ENCODE results near the gene UBL4A.

UBL4A gene

GRCh38 chrX:154487518-154488290 lies 1.3 kb upstream of the UBL4A start:
- H3K4me3 ChIP-seq (ENCODE audit: low read depth, low read length), result no peak overlapping the region
- no peak for TF ChIP-seq CTCF (IDR thresholded peaks at IDR 0.05; ENCODE audit: insufficient read depth, low read depth, low read length, missing control alignments)

GRCh38 chrX:154486052-154486395 lies 391 bp downstream of the UBL4A start:
- H3K4me3 ChIP-seq (ENCODE audit: low read depth, low read length), result peak overlapping the region; percentile 78
- TF ChIP-seq CTCF (IDR thresholded peaks at IDR 0.05; ENCODE audit: insufficient read depth, low read depth, low read length, missing control alignments), result no peak
- peak; percentile 21 for DNase-seq (ENCODE audit: low read depth)

More at GRCh38 chrX:154487518-154488290, 1.3 kb upstream of the UBL4A start:
- no peak for DNase-seq (ENCODE audit: low read depth)

- H3K4me3 ChIP-seq (ENCODE audit: low read depth, low read length), result peak overlapping the region; percentile 78
- TF ChIP-seq CTCF (IDR thresholded peaks at IDR 0.05; ENCODE audit: insufficient read depth, low read depth, low read length, missing control alignments), result no peak
- DNase-seq (ENCODE audit: low read depth), result no peak
Measured at GRCh38 chrX:154485150-154486051, 1.0 kb downstream of the UBL4A start.

- no peak overlapping the region for H3K4me3 ChIP-seq (ENCODE audit: low read depth, low read length)
- TF ChIP-seq CTCF (IDR thresholded peaks at IDR 0.05; ENCODE audit: insufficient read depth, low read depth, low read length, missing control alignments), result no peak
- DNase-seq (ENCODE audit: low read depth), result no peak
Measured at GRCh38 chrX:154484255-154485149, 1.9 kb downstream of the UBL4A start.

- H3K4me3 ChIP-seq (ENCODE audit: low read depth, low read length), result no peak overlapping the region
- no peak for DNase-seq (ENCODE audit: low read depth)
- no peak for TF ChIP-seq CTCF (IDR thresholded peaks at IDR 0.05; ENCODE audit: insufficient read depth, low read depth, low read length, missing control alignments)
Measured at GRCh38 chrX:154483325-154483724, 3.1 kb downstream of the UBL4A start.

- H3K4me3 ChIP-seq (ENCODE audit: low read depth, low read length), result no peak overlapping the region
- TF ChIP-seq CTCF (IDR thresholded peaks at IDR 0.05; ENCODE audit: insufficient read depth, low read depth, low read length, missing control alignments), result no peak
- DNase-seq (ENCODE audit: low read depth), result no peak
Measured at GRCh38 chrX:154482786-154483185, 3.6 kb downstream of the UBL4A start.

Data from GM12865 (cell line).